ENCODE measurements around the gene DMRT2.

DNA sequence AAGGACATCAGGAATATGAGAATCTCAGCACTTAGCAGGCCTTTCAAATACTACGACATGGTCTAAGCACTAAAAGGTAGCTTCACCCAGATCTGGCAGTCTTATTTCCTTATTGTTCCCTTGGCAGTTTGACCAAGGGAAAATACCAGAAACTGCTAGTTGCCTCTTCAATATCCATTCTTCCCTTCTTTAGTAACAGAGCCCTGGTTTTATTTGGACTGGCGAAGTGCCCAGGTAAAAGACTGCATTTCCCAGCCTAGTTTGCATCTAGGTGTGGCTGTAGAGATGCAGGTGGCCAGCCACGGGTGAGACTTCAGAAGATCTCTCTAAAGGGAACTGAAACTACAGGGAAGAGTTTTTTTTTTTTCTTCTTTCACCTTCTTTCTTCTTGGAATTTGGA is 21.6 kb downstream of the DMRT2 start:
- no peak for TF ChIP-seq POLR2AphosphoS5 (IDR thresholded peaks at IDR 0.05; ENCODE audit: low read depth, low read length)
- TF ChIP-seq TAF1 (IDR thresholded peaks at IDR 0.05; ENCODE audit: low read depth, low read length): no peak
- TF ChIP-seq SPI1 (IDR thresholded peaks at IDR 0.05; ENCODE audit: low read depth, low read length): peak; percentile 33; the same call in 1 of the 2 replicates
- TF ChIP-seq POU2F2 (IDR thresholded peaks at IDR 0.05; ENCODE audit: low read depth, low read length): no peak
- no peak for TF ChIP-seq POLR2A (IDR thresholded peaks at IDR 0.05; ENCODE audit: low read depth, low read length)
- no peak for TF ChIP-seq PAX5 (IDR thresholded peaks at IDR 0.05; ENCODE audit: insufficient read depth, low read length, severe bottlenecking)
